Measurements from ENCODE around the gene TAAR8. TPM values are rescaled to one million over a fixed set of nuclear protein-coding genes. Genes with fewer than 3 reads are reported as not detected.
"Not testable (repeated sequence)": the region's sequence is repeated elsewhere in the genome, so short reads cannot be mapped to it uniquely, and the experiment has no call there.

TAAR8 gene
- total RNA-seq, 8 experiments from 2014 or later: 0.17 TPM; not detected in 7

DNA sequence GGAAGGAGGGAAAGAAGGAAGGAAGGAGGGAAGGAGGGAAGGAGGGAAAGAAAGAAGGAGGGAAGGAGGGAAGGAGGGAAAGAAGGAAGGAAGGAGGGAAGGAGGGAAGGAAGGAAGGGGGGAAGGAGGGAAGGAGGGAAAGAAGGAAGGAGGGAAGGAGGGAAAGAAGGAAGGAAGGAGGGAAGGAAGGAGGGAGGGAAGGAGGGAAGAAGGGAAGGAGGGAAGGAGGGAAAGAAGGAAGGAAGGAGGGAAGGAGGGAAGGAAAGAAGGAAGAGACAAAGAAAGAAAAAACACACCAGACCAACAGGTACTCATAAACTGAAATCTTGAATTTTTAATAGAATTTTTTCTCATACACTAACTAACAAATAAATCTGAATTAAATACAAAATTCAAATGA is 48.4 kb downstream of the TAAR8 start:
- H3K27ac ChIP-seq; H3K4me1 ChIP-seq (replicated peaks in 1 of 2); in situ Hi-C loops (cut with MboI; ENCODE audit: low pct_unique_long_range_greater_than_20kb in 2 of 9, low sequenced_read_pairs in 9 of 9, unreplicated experiment in 9 of 9); ATAC-seq (replicated peaks in 6 of 8); H3K4me3 ChIP-seq: not testable (repeated sequence)

Other genes with a start within 250 kb of the TAAR8 start
- gene MOXD1, start 151.2 kb upstream of the TAAR8 start, total RNA-seq: 10 to 100 TPM in 6 of 8 experiments, not detected in 2; 12.8 to 69.8 (median 29.3) TPM
- 10 to 100 TPM; 12.7 to 56.3 (median 35.5) TPM for gene STX7, start 39.6 kb upstream of the TAAR8 start, total RNA-seq
- gene TAAR9, start 14.4 kb upstream of the TAAR8 start, total RNA-seq: not detected
- under 1 TPM in 2 of 8 experiments, not detected in 6; 0.17 to 0.47 TPM for gene TAAR6, start 17.6 kb downstream of the TAAR8 start, total RNA-seq
- gene TAAR5, start 37.1 kb downstream of the TAAR8 start, total RNA-seq: under 1 TPM in 2 of 8 experiments, not detected in 6; 0.17 to 0.28 TPM
- gene TAAR2, start 71.6 kb downstream of the TAAR8 start, total RNA-seq: not detected
- under 1 TPM in 1 of 8 experiments, not detected in 7; 0.31 TPM for gene TAAR1, start 106.5 kb downstream of the TAAR8 start, total RNA-seq
- under 1 TPM in 2 of 8 experiments, not detected in 6; 0.05 to 0.14 TPM for gene VNN1, start 161.4 kb downstream of the TAAR8 start, total RNA-seq
- 1 to 10 TPM in 1 of 8 experiments, under 1 TPM in 3, not detected in 4; 0.14 to 3.1 (median 0.29) TPM for gene VNN2, start 205.2 kb downstream of the TAAR8 start, total RNA-seq
- 10 to 100 TPM in 5 of 8 experiments, 1 to 10 TPM in 3; 6.7 to 22.0 (median 10.7) TPM for gene SLC18B1, start 246.0 kb downstream of the TAAR8 start, total RNA-seq

All from motor neuron (in vitro differentiated cells).